Prostate gland (tissue), 2 donors: Measurements from ENCODE around the gene RPS25.

Source experiments
- POLR2A ChIP-seq: fragments of 450-650 bp; IDR thresholded peaks from one replicate; pipeline ENCODE4 v1.6.1; 2016; ENCODE audit warnings: antibody characterized with exemption, mild to moderate bottlenecking
- POLR2AphosphoS5 ChIP-seq: sonication (generic); formaldehyde crosslinking; IDR thresholded peaks from one replicate; pipeline ENCODE4 v1.6.1; 2017; ENCODE audit warnings: antibody characterized with exemption
- TF ChIP-seq, protein P1 (sequence below), 4 experiments: fragments of 200-600 bp in 2 of 4; fragments of 450-650 bp in 2 of 4; sonication (generic) in 2 of 4; IDR thresholded peaks; 1 replicate in 3 of 4; 2 replicates in 1 of 4; pipeline ENCODE4 v1.5.1; 2016 to 2019; ENCODE audit warnings: antibody characterized with exemption in 4 of 4, mild to moderate bottlenecking in 2 of 4, moderate library complexity in 2 of 4

DNA sequence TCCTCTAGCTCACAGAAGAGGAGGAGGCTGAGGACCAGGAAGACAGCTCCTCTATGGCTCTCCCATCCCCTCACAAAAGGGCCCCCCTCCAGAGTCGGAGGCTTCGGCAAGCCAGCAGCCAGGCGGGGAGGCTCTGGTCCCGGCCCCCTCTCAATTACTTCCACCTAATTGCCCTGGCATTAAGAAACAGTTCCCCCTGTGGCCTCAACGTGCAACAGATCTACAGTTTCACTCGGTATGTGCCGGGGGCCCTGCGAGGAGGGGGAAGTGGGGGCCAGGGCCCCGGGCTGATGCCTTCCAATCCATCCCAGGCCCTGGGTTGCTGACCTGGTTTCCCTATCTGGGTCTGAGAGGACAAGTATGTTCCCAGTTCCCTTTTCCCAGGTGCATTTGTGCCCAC, 38.7 kb downstream of the RPS25 start:
- TF ChIP-seq, protein P1, sequence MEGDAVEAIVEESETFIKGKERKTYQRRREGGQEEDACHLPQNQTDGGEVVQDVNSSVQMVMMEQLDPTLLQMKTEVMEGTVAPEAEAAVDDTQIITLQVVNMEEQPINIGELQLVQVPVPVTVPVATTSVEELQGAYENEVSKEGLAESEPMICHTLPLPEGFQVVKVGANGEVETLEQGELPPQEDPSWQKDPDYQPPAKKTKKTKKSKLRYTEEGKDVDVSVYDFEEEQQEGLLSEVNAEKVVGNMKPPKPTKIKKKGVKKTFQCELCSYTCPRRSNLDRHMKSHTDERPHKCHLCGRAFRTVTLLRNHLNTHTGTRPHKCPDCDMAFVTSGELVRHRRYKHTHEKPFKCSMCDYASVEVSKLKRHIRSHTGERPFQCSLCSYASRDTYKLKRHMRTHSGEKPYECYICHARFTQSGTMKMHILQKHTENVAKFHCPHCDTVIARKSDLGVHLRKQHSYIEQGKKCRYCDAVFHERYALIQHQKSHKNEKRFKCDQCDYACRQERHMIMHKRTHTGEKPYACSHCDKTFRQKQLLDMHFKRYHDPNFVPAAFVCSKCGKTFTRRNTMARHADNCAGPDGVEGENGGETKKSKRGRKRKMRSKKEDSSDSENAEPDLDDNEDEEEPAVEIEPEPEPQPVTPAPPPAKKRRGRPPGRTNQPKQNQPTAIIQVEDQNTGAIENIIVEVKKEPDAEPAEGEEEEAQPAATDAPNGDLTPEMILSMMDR (IDR thresholded peaks at IDR 0.05) = no peak
- TF ChIP-seq POLR2A (no peak), POLR2AphosphoS5 (no peak)
